Loucy (cell line): ENCODE data around the gene TXLNG.

Source experiments
- H2AFZ ChIP-seq: fragments of 200-600 bp; sonication (generic); 2 replicates; pipeline ENCODE4 v1.6.0; 2016; ENCODE audit warnings: antibody characterized with exemption, mild to moderate bottlenecking, low read length, moderate library complexity
- H3F3A ChIP-seq: fragments of 200-600 bp; 2 replicates; pipeline ENCODE4 v1.6.0; 2016; ENCODE audit warnings: antibody characterized with exemption, low read depth, mild to moderate bottlenecking
- H3K27me3 ChIP-seq: fragments of 200-600 bp; sonication (generic); 2 replicates; pipeline ENCODE4 v1.6.1; 2014; ENCODE audit warnings: low read length, mild to moderate bottlenecking; ENCODE audit not compliant: insufficient read depth, poor library complexity, severe bottlenecking
- H3K36me3 ChIP-seq: fragments of 200-600 bp; sonication (generic); 2 replicates; pipeline ENCODE4 v1.6.1; 2016; ENCODE audit warnings: low read length; ENCODE audit not compliant: insufficient read depth
- H3K4me1 ChIP-seq: fragments of 200-600 bp; sonication (generic); 2 replicates; pipeline ENCODE4 v1.5.1; 2014; ENCODE audit warnings: low read length, mild to moderate bottlenecking; ENCODE audit not compliant: insufficient read depth, poor library complexity, severe bottlenecking
- H3K4me2 ChIP-seq: fragments of 200-600 bp; sonication (generic); 2 replicates; pipeline ENCODE4 v1.6.0; 2014; ENCODE audit warnings: antibody characterized with exemption, low read length, low read depth, mild to moderate bottlenecking; ENCODE audit not compliant: poor library complexity, severe bottlenecking
- H3K4me3 ChIP-seq: fragments of 200-600 bp; sonication (generic); 2 replicates; pipeline ENCODE4 v1.5.1; 2014; ENCODE audit warnings: low read length, mild to moderate bottlenecking, mixed read lengths; ENCODE audit not compliant: poor library complexity, severe bottlenecking
- H3K79me2 ChIP-seq: fragments of 200-600 bp; sonication (generic); 2 replicates; pipeline ENCODE4 v1.6.1; 2014; ENCODE audit warnings: low read length; ENCODE audit not compliant: insufficient read depth
- H3K9ac ChIP-seq: fragments of 200-600 bp; sonication (generic); 2 replicates; pipeline ENCODE4 v1.6.0; 2014; ENCODE audit warnings: mild to moderate bottlenecking, low read depth, low read length, moderate library complexity; ENCODE audit not compliant: poor library complexity, severe bottlenecking
- H3K9me2 ChIP-seq: fragments of 200-600 bp; sonication (generic); replicated peaks from 2 replicates; pipeline ENCODE4 v1.6.1; 2016; ENCODE audit warnings: low read depth, low read length, mixed read lengths
- H3K9me3 ChIP-seq: fragments of 200-600 bp; sonication (generic); 2 replicates; pipeline ENCODE4 v1.6.1; 2014; ENCODE audit warnings: mild to moderate bottlenecking, antibody characterized with exemption, low read length, low read depth; ENCODE audit not compliant: insufficient read depth
- H4K20me1 ChIP-seq: fragments of 200-600 bp; sonication (generic); 2 replicates; pipeline ENCODE4 v1.6.0; 2014; ENCODE audit warnings: antibody characterized with exemption, low read length, mild to moderate bottlenecking; ENCODE audit not compliant: insufficient read depth, poor library complexity, severe bottlenecking
- EZH2phosphoT487 ChIP-seq: fragments of 200-600 bp; IDR thresholded peaks from 2 replicates; pipeline ENCODE4 v1.6.1; 2018; ENCODE audit warnings: antibody characterized with exemption, mild to moderate bottlenecking, moderate library complexity, borderline replicate concordance
- TF ChIP-seq, protein P1 (sequence below): fragments of 200-600 bp; sonication (generic); conservative IDR thresholded peaks from 2 replicates; pipeline ENCODE4 v1.5.1; 2014; ENCODE audit warnings: mild to moderate bottlenecking, antibody characterized with exemption, low read length

Gene TXLNG

DNA sequence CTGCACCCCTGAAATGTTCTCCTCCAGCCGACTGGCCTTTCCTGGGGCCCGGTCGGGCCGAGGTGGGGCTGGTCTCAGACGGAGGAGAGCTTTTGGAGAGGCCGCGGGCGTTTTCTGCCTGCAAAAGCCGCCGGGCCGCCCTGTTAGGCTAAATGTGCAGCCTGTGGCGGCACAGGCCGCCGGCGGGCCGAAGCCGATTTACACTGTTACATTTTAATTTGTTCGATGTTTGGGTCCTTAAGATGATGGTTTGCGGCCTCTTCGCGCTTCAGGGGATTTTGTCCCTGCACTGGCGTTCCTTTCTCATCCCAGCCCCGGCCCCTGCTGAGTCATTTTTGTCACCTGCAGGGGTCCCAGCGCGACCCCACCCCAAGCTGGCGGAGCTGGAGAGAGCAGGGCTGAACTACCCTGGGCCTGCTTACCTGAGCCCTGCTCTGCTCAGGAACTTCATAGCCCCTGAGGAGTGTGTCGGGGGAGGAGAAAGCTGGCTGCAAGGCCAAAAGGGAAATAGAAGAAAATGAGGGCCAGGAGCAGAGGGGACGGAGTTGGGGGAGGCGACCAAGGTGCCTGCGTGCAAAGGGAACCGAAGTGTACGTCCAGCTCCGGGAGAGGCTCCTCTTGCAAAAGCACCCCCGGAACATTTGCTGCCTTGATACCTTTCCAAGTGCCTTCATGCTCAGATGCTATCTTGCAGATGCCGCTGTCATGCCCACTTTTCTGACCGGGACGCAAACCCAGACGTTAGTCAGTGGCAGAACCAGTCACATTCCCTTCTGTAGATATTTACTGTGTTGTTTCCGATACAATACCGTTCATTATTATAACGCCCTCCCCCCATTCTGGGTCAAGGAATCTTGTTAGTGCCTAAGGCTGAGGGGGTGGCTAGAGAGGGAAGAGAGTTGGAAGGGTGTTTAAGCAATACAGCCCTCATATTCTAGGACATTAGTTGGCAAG lies 84.9 kb downstream of the TXLNG start:
- Histone ChIP-seq H3K9me3 (no peaks in the 10 kb centered on the region), H3F3A (no peaks in the 10 kb centered on the region), H3K36me3 (0 out of 2 replicates have a peak, but pooled peaks cover 4% of the 10 kb centered on the region), H3K9me2 (no peaks in the 10 kb centered on the region), H3K9ac (peak overlapping the region; percentile 78), H4K20me1 (peaks cover 29% of the 10 kb centered on the region), H3K79me2 (peaks cover 33% of the 10 kb centered on the region), H3K27me3 (no peaks in the 10 kb centered on the region), H3K4me3 (peak overlapping the region; percentile 83), H2AFZ (peak overlapping the region; percentile 88), H3K4me1 (peaks cover 7% of the 10 kb centered on the region), H3K4me2 (peak overlapping the region; percentile 74)
- TF ChIP-seq, protein P1, sequence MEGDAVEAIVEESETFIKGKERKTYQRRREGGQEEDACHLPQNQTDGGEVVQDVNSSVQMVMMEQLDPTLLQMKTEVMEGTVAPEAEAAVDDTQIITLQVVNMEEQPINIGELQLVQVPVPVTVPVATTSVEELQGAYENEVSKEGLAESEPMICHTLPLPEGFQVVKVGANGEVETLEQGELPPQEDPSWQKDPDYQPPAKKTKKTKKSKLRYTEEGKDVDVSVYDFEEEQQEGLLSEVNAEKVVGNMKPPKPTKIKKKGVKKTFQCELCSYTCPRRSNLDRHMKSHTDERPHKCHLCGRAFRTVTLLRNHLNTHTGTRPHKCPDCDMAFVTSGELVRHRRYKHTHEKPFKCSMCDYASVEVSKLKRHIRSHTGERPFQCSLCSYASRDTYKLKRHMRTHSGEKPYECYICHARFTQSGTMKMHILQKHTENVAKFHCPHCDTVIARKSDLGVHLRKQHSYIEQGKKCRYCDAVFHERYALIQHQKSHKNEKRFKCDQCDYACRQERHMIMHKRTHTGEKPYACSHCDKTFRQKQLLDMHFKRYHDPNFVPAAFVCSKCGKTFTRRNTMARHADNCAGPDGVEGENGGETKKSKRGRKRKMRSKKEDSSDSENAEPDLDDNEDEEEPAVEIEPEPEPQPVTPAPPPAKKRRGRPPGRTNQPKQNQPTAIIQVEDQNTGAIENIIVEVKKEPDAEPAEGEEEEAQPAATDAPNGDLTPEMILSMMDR: no peak
- TF ChIP-seq EZH2phosphoT487: no peak

- TF ChIP-seq EZH2phosphoT487: no peak
- TF ChIP-seq, protein P1: no peak
- Histone ChIP-seq H3K27me3 (no peaks in the 10 kb centered on the region), H3K4me1 (peaks cover 7% of the 10 kb centered on the region), H3K9me3 (no peaks in the 10 kb centered on the region), H3K9ac (no peak overlapping the region), H3K4me2 (no peak overlapping the region), H3F3A (no peaks in the 10 kb centered on the region), H3K79me2 (peaks cover 15% of the 10 kb centered on the region), H4K20me1 (peaks cover 15% of the 10 kb centered on the region), H3K9me2 (no peaks in the 10 kb centered on the region), H3K36me3 (0 out of 2 replicates have a peak, but pooled peaks cover 2% of the 10 kb centered on the region), H3K4me3 (no peak overlapping the region), H2AFZ (no peak overlapping the region)
These were observed 86.8 kb downstream of the TXLNG start for GRCh38 chrX:16873106-16873505.

GRCh38 chrX:16874458-16875095 lies 88.3 kb downstream of the TXLNG start:
- Histone ChIP-seq H3K79me2 (peaks cover under 1% of the 10 kb centered on the region; the same call in 1 of the 2 replicates), H4K20me1 (peaks cover under 1% of the 10 kb centered on the region), H3K4me1 (peaks cover 7% of the 10 kb centered on the region), H3K9me2 (no peaks in the 10 kb centered on the region), H3K9ac (no peak overlapping the region), H3K36me3 (no peaks in the 10 kb centered on the region), H3K27me3 (no peaks in the 10 kb centered on the region), H3K4me3 (no peak overlapping the region), H2AFZ (no peak overlapping the region), H3K4me2 (no peak overlapping the region), H3K9me3 (no peaks in the 10 kb centered on the region), H3F3A (no peaks in the 10 kb centered on the region)
- TF ChIP-seq, protein P1: no peak
- TF ChIP-seq EZH2phosphoT487: no peak
